ENCODE measurements around the gene AATK. TPM values are rescaled to one million over a fixed set of nuclear protein-coding genes. Genes with fewer than 3 reads are reported as not detected.

The AATK gene
- total RNA-seq, 1 experiment from 2014 or later = 4.4 TPM

GRCh38 chr17:81159611-81160265 lies 6.3 kb downstream of the AATK start:
- H3K27ac ChIP-seq (ENCODE audit: low read depth, low read length) = no peak overlapping the region
- H3K4me1 ChIP-seq (ENCODE audit: control insufficient read depth in 1 of 2, insufficient read depth in 2 of 2, low read length in 2 of 2) = peaks cover 0 to 5% of the 10 kb centered on the region in 2 experiments; a peak in 1 of 4 replicates
- TF ChIP-seq, protein P1, sequence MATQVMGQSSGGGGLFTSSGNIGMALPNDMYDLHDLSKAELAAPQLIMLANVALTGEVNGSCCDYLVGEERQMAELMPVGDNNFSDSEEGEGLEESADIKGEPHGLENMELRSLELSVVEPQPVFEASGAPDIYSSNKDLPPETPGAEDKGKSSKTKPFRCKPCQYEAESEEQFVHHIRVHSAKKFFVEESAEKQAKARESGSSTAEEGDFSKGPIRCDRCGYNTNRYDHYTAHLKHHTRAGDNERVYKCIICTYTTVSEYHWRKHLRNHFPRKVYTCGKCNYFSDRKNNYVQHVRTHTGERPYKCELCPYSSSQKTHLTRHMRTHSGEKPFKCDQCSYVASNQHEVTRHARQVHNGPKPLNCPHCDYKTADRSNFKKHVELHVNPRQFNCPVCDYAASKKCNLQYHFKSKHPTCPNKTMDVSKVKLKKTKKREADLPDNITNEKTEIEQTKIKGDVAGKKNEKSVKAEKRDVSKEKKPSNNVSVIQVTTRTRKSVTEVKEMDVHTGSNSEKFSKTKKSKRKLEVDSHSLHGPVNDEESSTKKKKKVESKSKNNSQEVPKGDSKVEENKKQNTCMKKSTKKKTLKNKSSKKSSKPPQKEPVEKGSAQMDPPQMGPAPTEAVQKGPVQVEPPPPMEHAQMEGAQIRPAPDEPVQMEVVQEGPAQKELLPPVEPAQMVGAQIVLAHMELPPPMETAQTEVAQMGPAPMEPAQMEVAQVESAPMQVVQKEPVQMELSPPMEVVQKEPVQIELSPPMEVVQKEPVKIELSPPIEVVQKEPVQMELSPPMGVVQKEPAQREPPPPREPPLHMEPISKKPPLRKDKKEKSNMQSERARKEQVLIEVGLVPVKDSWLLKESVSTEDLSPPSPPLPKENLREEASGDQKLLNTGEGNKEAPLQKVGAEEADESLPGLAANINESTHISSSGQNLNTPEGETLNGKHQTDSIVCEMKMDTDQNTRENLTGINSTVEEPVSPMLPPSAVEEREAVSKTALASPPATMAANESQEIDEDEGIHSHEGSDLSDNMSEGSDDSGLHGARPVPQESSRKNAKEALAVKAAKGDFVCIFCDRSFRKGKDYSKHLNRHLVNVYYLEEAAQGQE (IDR thresholded peaks at IDR 0.05; ENCODE audit: low read depth) = no peak
- TF ChIP-seq POLR2A (IDR thresholded peaks at IDR 0.05; ENCODE audit: borderline replicate concordance, extremely low read depth, insufficient read depth, insufficient read length) (no peak), FOSL1 (IDR thresholded peaks at IDR 0.05; ENCODE audit: low read depth) (no peak), CTCF (IDR thresholded peaks at IDR 0.05 in 2 of 3, conservative IDR thresholded peaks at IDR 0.05 in 1 of 3; ENCODE audit: borderline replicate concordance in 1 of 3, insufficient read depth in 1 of 3, low read depth in 2 of 3, low read length in 2 of 3) (no peak), JUND (IDR thresholded peaks at IDR 0.05) (no peak), TCF7L2 (IDR thresholded peaks at IDR 0.05; ENCODE audit: borderline replicate concordance, extremely low read depth, insufficient read depth, insufficient read length) (no peak), CBX3 (IDR thresholded peaks at IDR 0.05; ENCODE audit: low read depth) (no peak), EGR1 (IDR thresholded peaks at IDR 0.05; ENCODE audit: low read depth) (no peak), SRF (IDR thresholded peaks at IDR 0.05; ENCODE audit: low read depth) (no peak)
- BruUV-seq (replicated peaks) = no TSS peak
- H3K36me3 ChIP-seq (ENCODE audit: control insufficient read depth in 1 of 2, insufficient read depth in 2 of 2, low read length in 2 of 2) = no peaks in the 10 kb centered on the region
- H4K20me1 ChIP-seq (ENCODE audit: insufficient read depth) = no peaks in the 10 kb centered on the region
- DNase-seq (ENCODE audit: low read depth, low spot score) (no peak), ATAC-seq (no peak)
- ChIA-PET RAD21 (ENCODE audit: low non-redundant PET in 1 of 2, low total read pairs in 2 of 2, uncharacterized antibody in 2 of 2, unreplicated experiment in 2 of 2) (no interaction called here), CTCF (no interaction called here), POLR2A (no interaction called here)
- intact Hi-C loops (cut with micrococcal nuclease) = no loop called here
- H3K9me3 ChIP-seq (ENCODE audit: control insufficient read depth in 1 of 2, insufficient read depth in 1 of 2, low read depth in 1 of 2, low read length in 2 of 2) = no peaks in the 10 kb centered on the region
- H3K79me2 ChIP-seq (ENCODE audit: insufficient read depth, low read length) = no peaks in the 10 kb centered on the region
- H3K9me2 ChIP-seq (ENCODE audit: insufficient read depth) = no peaks in the 10 kb centered on the region
- no peak overlapping the region for H3K4me2 ChIP-seq (ENCODE audit: low read length)
- no peak overlapping the region for H3K9ac ChIP-seq (ENCODE audit: low read length)
- H3K4me3 ChIP-seq (replicated peaks in 1 of 2; ENCODE audit: low read depth in 1 of 2, low read length in 2 of 2) = no peak overlapping the region
- H3K27me3 ChIP-seq (ENCODE audit: insufficient read depth, low read length) = no peaks in the 10 kb centered on the region
- no peak overlapping the region for H2AFZ ChIP-seq (ENCODE audit: low read depth, low read length, poor library complexity, severe bottlenecking)

Data from HCT116 (cell line).